Mesothelial cell of epicardium (in vitro differentiated cells): ENCODE measurements around the gene LRRC10B. TPM values are rescaled to one million over a fixed set of nuclear protein-coding genes. Genes with fewer than 3 reads are reported as not detected.

Experiments
- DNase-seq, 2 experiments: peaks; one replicate each; pipeline ENCODE4 v3.0.0; 2021; ENCODE audit warnings: low spot score in 2 of 2; ENCODE audit not compliant: unreplicated experiment in 2 of 2
- H3K27ac Mint-ChIP-seq: 2 replicates; pipeline ENCODE4 v1.8.0; 2021; ENCODE audit warnings: mixed read lengths
- H3K27me3 Mint-ChIP-seq: 2 replicates; pipeline ENCODE4 v1.8.0; 2021; ENCODE audit warnings: low read depth, mixed read lengths
- H3K36me3 Mint-ChIP-seq: 2 replicates; pipeline ENCODE4 v1.8.0; 2021; ENCODE audit warnings: mixed read lengths
- H3K4me1 Mint-ChIP-seq: 2 replicates; pipeline ENCODE4 v1.8.0; 2021; ENCODE audit warnings: mixed read lengths
- H3K4me3 Mint-ChIP-seq: 2 replicates; pipeline ENCODE4 v1.8.0; 2021; ENCODE audit warnings: mild to moderate bottlenecking, moderate library complexity, mixed read lengths
- H3K9me3 Mint-ChIP-seq: 2 replicates; pipeline ENCODE4 v1.8.0; 2021; ENCODE audit warnings: mixed read lengths
- CTCF ChIP-seq: fragments of 200-600 bp; sonication (generic); IDR thresholded peaks from one replicate; pipeline ENCODE4 v1.5.0; 2021; ENCODE audit warnings: antibody characterized with exemption; ENCODE audit not compliant: unreplicated experiment
- total RNA-seq: library from RNA; stranded (reverse); gene quantifications from 3 replicates; pipeline ENCODE4 v1.2.1, GENCODE V29; 2021

LRRC10B gene
- total RNA-seq, 1 donor from 2014 or later, result 0.16 TPM

GRCh38 chr11:61526229-61526628, 17.7 kb downstream of the LRRC10B start:
- Mint-ChIP-seq H3K4me3 (no peak overlapping the region), H3K9me3 (no peaks in the 10 kb centered on the region), H3K27me3 (peaks cover 6% of the 10 kb centered on the region), H3K4me1 (peaks cover 15% of the 10 kb centered on the region), H3K36me3 (no peaks in the 10 kb centered on the region), H3K27ac (no peak overlapping the region)
- TF ChIP-seq CTCF, result no peak
- DNase-seq, result no peak

- peaks cover 15% of the 10 kb centered on the region for H3K4me1 Mint-ChIP-seq
- no peak overlapping the region for H3K4me3 Mint-ChIP-seq
- TF ChIP-seq CTCF, result no peak
- H3K9me3 Mint-ChIP-seq, result no peaks in the 10 kb centered on the region
- peaks cover 2% of the 10 kb centered on the region for H3K27me3 Mint-ChIP-seq
- DNase-seq, result no peak
- H3K36me3 Mint-ChIP-seq, result no peaks in the 10 kb centered on the region
- H3K27ac Mint-ChIP-seq, result no peak overlapping the region
Observed at GRCh38 chr11:61526956-61527731, 18.6 kb downstream of the LRRC10B start.

- no peaks in the 10 kb centered on the region for H3K36me3 Mint-ChIP-seq
- no peak overlapping the region for H3K4me3 Mint-ChIP-seq
- no peak overlapping the region for H3K27ac Mint-ChIP-seq
- DNase-seq, result no peak
- H3K9me3 Mint-ChIP-seq, result no peaks in the 10 kb centered on the region
- TF ChIP-seq CTCF, result no peak
- H3K27me3 Mint-ChIP-seq, result peaks cover 2% of the 10 kb centered on the region
- peaks cover 15% of the 10 kb centered on the region for H3K4me1 Mint-ChIP-seq
Observed at GRCh38 chr11:61528114-61528513, 19.6 kb downstream of the LRRC10B start.

- peaks cover 15% of the 10 kb centered on the region for H3K4me1 Mint-ChIP-seq
- TF ChIP-seq CTCF, result no peak
- no peaks in the 10 kb centered on the region for H3K27me3 Mint-ChIP-seq
- H3K4me3 Mint-ChIP-seq, result no peak overlapping the region
- H3K9me3 Mint-ChIP-seq, result no peaks in the 10 kb centered on the region
- no peaks in the 10 kb centered on the region for H3K36me3 Mint-ChIP-seq
- H3K27ac Mint-ChIP-seq, result no peak overlapping the region
- DNase-seq, result no peak
Observed at GRCh38 chr11:61529537-61530225, 21.1 kb downstream of the LRRC10B start.

- no peak for DNase-seq
- no peaks in the 10 kb centered on the region for H3K9me3 Mint-ChIP-seq
- H3K4me3 Mint-ChIP-seq, result no peak overlapping the region
- no peaks in the 10 kb centered on the region for H3K36me3 Mint-ChIP-seq
- no peak for TF ChIP-seq CTCF
- H3K27ac Mint-ChIP-seq, result no peak overlapping the region
- peaks cover 15% of the 10 kb centered on the region for H3K4me1 Mint-ChIP-seq
- H3K27me3 Mint-ChIP-seq, result no peaks in the 10 kb centered on the region
Observed at GRCh38 chr11:61531044-61531443, 22.5 kb downstream of the LRRC10B start.
